Measurements from ENCODE around the gene DPP10.

Gene DPP10

GRCh38 chr2:114753145-114753544 lies 310.7 kb downstream of the DPP10 start:
- 100% methylated on average over 1 of the region's 2 CpGs; no CpG with 5 or more reads in 1 of the 2 experiments for WGBS, 2 experiments (ENCODE audit: insufficient coverage in 2 of 2)
- Histone ChIP-seq H3K27ac (ENCODE audit: low read depth, low read length, severe bottlenecking) (no peak overlapping the region), H3K4me1 (ENCODE audit: control insufficient read depth, insufficient read depth, low read length, poor library complexity, severe bottlenecking) (no peaks in the 10 kb centered on the region), H3K36me3 (ENCODE audit: control insufficient read depth, insufficient read depth, low read length) (no peaks in the 10 kb centered on the region), H3K9me3 (ENCODE audit: control insufficient read depth, low read length) (no peaks in the 10 kb centered on the region), H3K4me3 (ENCODE audit: extremely low read depth, insufficient read depth, low read length, poor library complexity, severe bottlenecking) (no peak overlapping the region)

GRCh38 chr2:114754907-114755563 lies 312.6 kb downstream of the DPP10 start:
- Histone ChIP-seq H3K9me3 (ENCODE audit: control insufficient read depth, low read length) (no peaks in the 10 kb centered on the region), H3K36me3 (ENCODE audit: control insufficient read depth, insufficient read depth, low read length) (no peaks in the 10 kb centered on the region), H3K27ac (ENCODE audit: low read depth, low read length, severe bottlenecking) (no peak overlapping the region), H3K4me1 (ENCODE audit: control insufficient read depth, insufficient read depth, low read length, poor library complexity, severe bottlenecking) (no peaks in the 10 kb centered on the region), H3K4me3 (ENCODE audit: extremely low read depth, insufficient read depth, low read length, poor library complexity, severe bottlenecking) (no peak overlapping the region)
- WGBS, 2 experiments (ENCODE audit: insufficient coverage in 2 of 2), result 100% methylated on average over 1 to 2 of the region's 3 CpGs

GRCh38 chr2:114762376-114762775 lies 319.9 kb downstream of the DPP10 start:
- H3K9me3 ChIP-seq (ENCODE audit: control insufficient read depth, low read length), result no peaks in the 10 kb centered on the region
- H3K4me1 ChIP-seq (ENCODE audit: control insufficient read depth, insufficient read depth, low read length, poor library complexity, severe bottlenecking), result peaks cover 15% of the 10 kb centered on the region
- WGBS, 2 experiments (ENCODE audit: insufficient coverage in 2 of 2), result 100% methylated on average over 1 of the region's 1 CpG; no CpG with 5 or more reads in 1 of the 2 experiments
- H3K36me3 ChIP-seq (ENCODE audit: control insufficient read depth, insufficient read depth, low read length), result no peaks in the 10 kb centered on the region
- no peak overlapping the region for H3K4me3 ChIP-seq (ENCODE audit: extremely low read depth, insufficient read depth, low read length, poor library complexity, severe bottlenecking)
- peak overlapping the region; percentile 4 for H3K27ac ChIP-seq (ENCODE audit: low read depth, low read length, severe bottlenecking)

GRCh38 chr2:114762986-114763385 lies 320.5 kb downstream of the DPP10 start:
- peaks cover 15% of the 10 kb centered on the region for H3K4me1 ChIP-seq (ENCODE audit: control insufficient read depth, insufficient read depth, low read length, poor library complexity, severe bottlenecking)
- no peaks in the 10 kb centered on the region for H3K36me3 ChIP-seq (ENCODE audit: control insufficient read depth, insufficient read depth, low read length)
- no peaks in the 10 kb centered on the region for H3K9me3 ChIP-seq (ENCODE audit: control insufficient read depth, low read length)
- no peak overlapping the region for H3K4me3 ChIP-seq (ENCODE audit: extremely low read depth, insufficient read depth, low read length, poor library complexity, severe bottlenecking)
- WGBS, 2 experiments (ENCODE audit: insufficient coverage in 2 of 2), result 83 to 93% methylated on average over 4 of the region's 6 CpGs
- H3K27ac ChIP-seq (ENCODE audit: low read depth, low read length, severe bottlenecking), result no peak overlapping the region

- H3K36me3 ChIP-seq (ENCODE audit: control insufficient read depth, insufficient read depth, low read length), result no peaks in the 10 kb centered on the region
- no peaks in the 10 kb centered on the region for H3K4me1 ChIP-seq (ENCODE audit: control insufficient read depth, insufficient read depth, low read length, poor library complexity, severe bottlenecking)
- H3K27ac ChIP-seq (ENCODE audit: low read depth, low read length, severe bottlenecking), result no peak overlapping the region
- WGBS, 2 experiments (ENCODE audit: insufficient coverage in 2 of 2), result 90% methylated on average over 2 of the region's 4 CpGs; no CpG with 5 or more reads in 1 of the 2 experiments
- H3K4me3 ChIP-seq (ENCODE audit: extremely low read depth, insufficient read depth, low read length, poor library complexity, severe bottlenecking), result no peak overlapping the region
- no peaks in the 10 kb centered on the region for H3K9me3 ChIP-seq (ENCODE audit: control insufficient read depth, low read length)
Observed at GRCh38 chr2:114769110-114769509, 326.7 kb downstream of the DPP10 start.

- no peak overlapping the region for H3K4me3 ChIP-seq (ENCODE audit: extremely low read depth, insufficient read depth, low read length, poor library complexity, severe bottlenecking)
- no peaks in the 10 kb centered on the region for H3K36me3 ChIP-seq (ENCODE audit: control insufficient read depth, insufficient read depth, low read length)
- no peaks in the 10 kb centered on the region for H3K9me3 ChIP-seq (ENCODE audit: control insufficient read depth, low read length)
- no peak overlapping the region for H3K27ac ChIP-seq (ENCODE audit: low read depth, low read length, severe bottlenecking)
- 57% methylated on average over 1 of the region's 2 CpGs; no CpG with 5 or more reads in 1 of the 2 experiments for WGBS, 2 experiments (ENCODE audit: insufficient coverage in 2 of 2)
- H3K4me1 ChIP-seq (ENCODE audit: control insufficient read depth, insufficient read depth, low read length, poor library complexity, severe bottlenecking), result no peaks in the 10 kb centered on the region
Observed at GRCh38 chr2:114769991-114770390, 327.6 kb downstream of the DPP10 start.

- Histone ChIP-seq H3K36me3 (ENCODE audit: control insufficient read depth, insufficient read depth, low read length) (no peaks in the 10 kb centered on the region), H3K4me3 (ENCODE audit: extremely low read depth, insufficient read depth, low read length, poor library complexity, severe bottlenecking) (no peak overlapping the region), H3K27ac (ENCODE audit: low read depth, low read length, severe bottlenecking) (no peak overlapping the region), H3K9me3 (ENCODE audit: control insufficient read depth, low read length) (no peaks in the 10 kb centered on the region), H3K4me1 (ENCODE audit: control insufficient read depth, insufficient read depth, low read length, poor library complexity, severe bottlenecking) (no peaks in the 10 kb centered on the region)
- WGBS, 2 experiments (ENCODE audit: insufficient coverage in 2 of 2), result 80 to 100% methylated on average over 1 of the region's 1 CpG
Observed at GRCh38 chr2:114784046-114784445, 341.6 kb downstream of the DPP10 start.

GRCh38 chr2:114784890-114785583 lies 342.6 kb downstream of the DPP10 start:
- no peak overlapping the region for H3K27ac ChIP-seq (ENCODE audit: low read depth, low read length, severe bottlenecking)
- no peaks in the 10 kb centered on the region for H3K9me3 ChIP-seq (ENCODE audit: control insufficient read depth, low read length)
- H3K4me3 ChIP-seq (ENCODE audit: extremely low read depth, insufficient read depth, low read length, poor library complexity, severe bottlenecking), result no peak overlapping the region
- H3K36me3 ChIP-seq (ENCODE audit: control insufficient read depth, insufficient read depth, low read length), result no peaks in the 10 kb centered on the region
- 58 to 80% methylated on average over 1 to 2 of the region's 6 CpGs for WGBS, 2 experiments (ENCODE audit: insufficient coverage in 2 of 2)
- H3K4me1 ChIP-seq (ENCODE audit: control insufficient read depth, insufficient read depth, low read length, poor library complexity, severe bottlenecking), result no peaks in the 10 kb centered on the region

- 90% methylated on average over 4 of the region's 5 CpGs for WGBS, 2 experiments (ENCODE audit: insufficient coverage in 2 of 2)
- H3K4me1 ChIP-seq (ENCODE audit: control insufficient read depth, insufficient read depth, low read length, poor library complexity, severe bottlenecking), result no peaks in the 10 kb centered on the region
- no peaks in the 10 kb centered on the region for H3K36me3 ChIP-seq (ENCODE audit: control insufficient read depth, insufficient read depth, low read length)
- no peaks in the 10 kb centered on the region for H3K9me3 ChIP-seq (ENCODE audit: control insufficient read depth, low read length)
- H3K4me3 ChIP-seq (ENCODE audit: extremely low read depth, insufficient read depth, low read length, poor library complexity, severe bottlenecking), result no peak overlapping the region
- H3K27ac ChIP-seq (ENCODE audit: low read depth, low read length, severe bottlenecking), result no peak overlapping the region
Observed at GRCh38 chr2:114786901-114787300, 344.5 kb downstream of the DPP10 start.

GRCh38 chr2:114787486-114787885 lies 345.0 kb downstream of the DPP10 start:
- H3K4me1 ChIP-seq (ENCODE audit: control insufficient read depth, insufficient read depth, low read length, poor library complexity, severe bottlenecking), result no peaks in the 10 kb centered on the region
- H3K27ac ChIP-seq (ENCODE audit: low read depth, low read length, severe bottlenecking), result no peak overlapping the region
- no peaks in the 10 kb centered on the region for H3K36me3 ChIP-seq (ENCODE audit: control insufficient read depth, insufficient read depth, low read length)
- no peaks in the 10 kb centered on the region for H3K9me3 ChIP-seq (ENCODE audit: control insufficient read depth, low read length)
- no peak overlapping the region for H3K4me3 ChIP-seq (ENCODE audit: extremely low read depth, insufficient read depth, low read length, poor library complexity, severe bottlenecking)
- WGBS, 2 experiments (ENCODE audit: insufficient coverage in 2 of 2), result 100% methylated on average over 2 of the region's 3 CpGs

GRCh38 chr2:114789989-114790388 lies 347.5 kb downstream of the DPP10 start:
- WGBS, 2 experiments (ENCODE audit: insufficient coverage in 2 of 2), result no CpG with 5 or more reads among the region's 1 CpG
- Histone ChIP-seq H3K36me3 (ENCODE audit: control insufficient read depth, insufficient read depth, low read length) (no peaks in the 10 kb centered on the region), H3K4me1 (ENCODE audit: control insufficient read depth, insufficient read depth, low read length, poor library complexity, severe bottlenecking) (no peaks in the 10 kb centered on the region), H3K4me3 (ENCODE audit: extremely low read depth, insufficient read depth, low read length, poor library complexity, severe bottlenecking) (no peak overlapping the region), H3K9me3 (ENCODE audit: control insufficient read depth, low read length) (no peaks in the 10 kb centered on the region), H3K27ac (ENCODE audit: low read depth, low read length, severe bottlenecking) (no peak overlapping the region)
